ENCODE data around the gene PTGR3.

DNA sequence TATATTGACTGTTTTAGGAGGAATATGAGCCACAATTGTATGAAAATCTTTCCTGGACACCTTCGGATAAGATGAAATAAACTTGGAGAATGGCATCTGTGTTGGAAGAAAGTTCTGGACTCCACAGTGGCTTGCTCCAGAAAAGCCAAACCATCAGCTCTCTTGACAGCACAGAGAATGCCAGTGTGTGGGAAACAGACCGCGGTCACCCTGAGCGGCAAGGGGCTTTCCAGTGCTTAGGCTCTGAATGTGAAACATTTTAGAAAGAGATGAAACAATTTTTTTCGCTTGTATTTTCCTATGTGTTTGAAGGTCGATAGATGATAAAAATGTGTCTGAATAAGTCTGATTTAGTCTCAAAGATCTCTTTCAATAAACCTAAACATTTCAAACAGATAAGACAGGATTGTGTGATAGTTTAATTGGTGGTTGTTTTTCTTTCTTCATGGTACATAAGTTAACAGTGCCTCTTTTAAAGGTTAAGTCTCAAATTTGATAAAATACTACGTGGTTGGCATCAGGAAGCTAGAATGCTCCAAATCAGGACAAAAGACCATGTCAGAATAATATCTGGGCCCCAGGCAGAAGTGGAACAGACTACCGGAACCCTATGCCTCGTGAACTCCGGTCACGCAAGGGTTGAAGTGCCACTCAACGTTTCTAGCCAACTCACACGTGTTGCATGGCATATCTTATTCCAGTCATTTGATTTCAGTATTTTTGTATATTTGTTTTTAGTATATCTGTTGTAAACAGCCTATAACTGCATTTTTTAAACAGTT is 28.9 kb downstream of the PTGR3 start:
- TF ChIP-seq POLR2AphosphoS5 (IDR thresholded peaks at IDR 0.05) (no peak), POLR2A (IDR thresholded peaks at IDR 0.05) (no peak)
- TF ChIP-seq, protein P1, sequence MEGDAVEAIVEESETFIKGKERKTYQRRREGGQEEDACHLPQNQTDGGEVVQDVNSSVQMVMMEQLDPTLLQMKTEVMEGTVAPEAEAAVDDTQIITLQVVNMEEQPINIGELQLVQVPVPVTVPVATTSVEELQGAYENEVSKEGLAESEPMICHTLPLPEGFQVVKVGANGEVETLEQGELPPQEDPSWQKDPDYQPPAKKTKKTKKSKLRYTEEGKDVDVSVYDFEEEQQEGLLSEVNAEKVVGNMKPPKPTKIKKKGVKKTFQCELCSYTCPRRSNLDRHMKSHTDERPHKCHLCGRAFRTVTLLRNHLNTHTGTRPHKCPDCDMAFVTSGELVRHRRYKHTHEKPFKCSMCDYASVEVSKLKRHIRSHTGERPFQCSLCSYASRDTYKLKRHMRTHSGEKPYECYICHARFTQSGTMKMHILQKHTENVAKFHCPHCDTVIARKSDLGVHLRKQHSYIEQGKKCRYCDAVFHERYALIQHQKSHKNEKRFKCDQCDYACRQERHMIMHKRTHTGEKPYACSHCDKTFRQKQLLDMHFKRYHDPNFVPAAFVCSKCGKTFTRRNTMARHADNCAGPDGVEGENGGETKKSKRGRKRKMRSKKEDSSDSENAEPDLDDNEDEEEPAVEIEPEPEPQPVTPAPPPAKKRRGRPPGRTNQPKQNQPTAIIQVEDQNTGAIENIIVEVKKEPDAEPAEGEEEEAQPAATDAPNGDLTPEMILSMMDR (IDR thresholded peaks at IDR 0.05) = no peak

Measured in gastroesophageal sphincter (tissue), 3 donors.